NCI-H2227 (cell line): Measurements from ENCODE around the gene UBR3.
"Not testable (repeated sequence)": the region's sequence is repeated elsewhere in the genome, so short reads cannot be mapped to it uniquely, and the experiment has no call there.

ENCODE experiments used
- DNase-seq: peaks from one replicate; lab custom pipeline; 2025; ENCODE audit not compliant: unreplicated experiment; lab: John Stamatoyannopoulos, UW

UBR3 gene, protein sequence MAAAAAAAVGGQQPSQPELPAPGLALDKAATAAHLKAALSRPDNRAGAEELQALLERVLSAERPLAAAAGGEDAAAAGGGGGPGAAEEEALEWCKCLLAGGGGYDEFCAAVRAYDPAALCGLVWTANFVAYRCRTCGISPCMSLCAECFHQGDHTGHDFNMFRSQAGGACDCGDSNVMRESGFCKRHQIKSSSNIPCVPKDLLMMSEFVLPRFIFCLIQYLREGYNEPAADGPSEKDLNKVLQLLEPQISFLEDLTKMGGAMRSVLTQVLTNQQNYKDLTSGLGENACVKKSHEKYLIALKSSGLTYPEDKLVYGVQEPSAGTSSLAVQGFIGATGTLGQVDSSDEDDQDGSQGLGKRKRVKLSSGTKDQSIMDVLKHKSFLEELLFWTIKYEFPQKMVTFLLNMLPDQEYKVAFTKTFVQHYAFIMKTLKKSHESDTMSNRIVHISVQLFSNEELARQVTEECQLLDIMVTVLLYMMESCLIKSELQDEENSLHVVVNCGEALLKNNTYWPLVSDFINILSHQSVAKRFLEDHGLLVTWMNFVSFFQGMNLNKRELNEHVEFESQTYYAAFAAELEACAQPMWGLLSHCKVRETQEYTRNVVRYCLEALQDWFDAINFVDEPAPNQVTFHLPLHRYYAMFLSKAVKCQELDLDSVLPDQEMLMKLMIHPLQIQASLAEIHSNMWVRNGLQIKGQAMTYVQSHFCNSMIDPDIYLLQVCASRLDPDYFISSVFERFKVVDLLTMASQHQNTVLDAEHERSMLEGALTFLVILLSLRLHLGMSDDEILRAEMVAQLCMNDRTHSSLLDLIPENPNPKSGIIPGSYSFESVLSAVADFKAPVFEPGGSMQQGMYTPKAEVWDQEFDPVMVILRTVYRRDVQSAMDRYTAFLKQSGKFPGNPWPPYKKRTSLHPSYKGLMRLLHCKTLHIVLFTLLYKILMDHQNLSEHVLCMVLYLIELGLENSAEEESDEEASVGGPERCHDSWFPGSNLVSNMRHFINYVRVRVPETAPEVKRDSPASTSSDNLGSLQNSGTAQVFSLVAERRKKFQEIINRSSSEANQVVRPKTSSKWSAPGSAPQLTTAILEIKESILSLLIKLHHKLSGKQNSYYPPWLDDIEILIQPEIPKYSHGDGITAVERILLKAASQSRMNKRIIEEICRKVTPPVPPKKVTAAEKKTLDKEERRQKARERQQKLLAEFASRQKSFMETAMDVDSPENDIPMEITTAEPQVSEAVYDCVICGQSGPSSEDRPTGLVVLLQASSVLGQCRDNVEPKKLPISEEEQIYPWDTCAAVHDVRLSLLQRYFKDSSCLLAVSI (N-terminal part only)

GRCh38 chr2:169827272-169828140, at the start of gene UBR3:
TSS of gene UBR3 (plus strand) at chr2:169827454. CDS start at chr2:169827508, 54 bp downstream.
- DNase-seq: peak; percentile 96

- no peak for DNase-seq
Measured at GRCh38 chr2:169778446-169778845, 48.8 kb upstream of the UBR3 start.

GRCh38 chr2:169781249-169782013, 45.8 kb upstream of the UBR3 start:
- DNase-seq: no peak

GRCh38 chr2:169782513-169782912, 44.7 kb upstream of the UBR3 start:
- no peak for DNase-seq

DNA sequence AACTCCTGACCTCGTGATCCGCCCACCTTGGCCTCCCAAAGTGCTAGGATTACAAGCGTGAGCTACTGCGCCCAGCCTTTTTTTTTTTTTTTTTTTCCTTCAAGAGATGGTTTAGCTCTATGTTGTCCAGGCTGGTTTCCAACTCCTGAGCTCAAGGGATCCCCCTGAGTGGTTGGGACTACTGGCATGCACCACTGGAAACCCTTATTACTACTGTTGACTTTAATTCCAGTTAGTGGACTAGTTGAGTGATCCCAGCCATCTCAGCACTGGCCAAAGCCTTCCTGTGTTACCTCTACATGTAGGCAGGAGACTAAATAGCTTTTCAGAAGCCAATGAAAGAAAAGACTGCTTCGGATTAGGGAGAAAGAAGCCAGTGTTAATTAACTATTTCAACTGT, 36.7 kb upstream of the UBR3 start:
- DNase-seq: no peak

- DNase-seq: no peak
Measured at GRCh38 chr2:169795181-169795580, 32.1 kb upstream of the UBR3 start.

- no peak for DNase-seq
Measured at GRCh38 chr2:169796441-169796840, 30.8 kb upstream of the UBR3 start.

DNA sequence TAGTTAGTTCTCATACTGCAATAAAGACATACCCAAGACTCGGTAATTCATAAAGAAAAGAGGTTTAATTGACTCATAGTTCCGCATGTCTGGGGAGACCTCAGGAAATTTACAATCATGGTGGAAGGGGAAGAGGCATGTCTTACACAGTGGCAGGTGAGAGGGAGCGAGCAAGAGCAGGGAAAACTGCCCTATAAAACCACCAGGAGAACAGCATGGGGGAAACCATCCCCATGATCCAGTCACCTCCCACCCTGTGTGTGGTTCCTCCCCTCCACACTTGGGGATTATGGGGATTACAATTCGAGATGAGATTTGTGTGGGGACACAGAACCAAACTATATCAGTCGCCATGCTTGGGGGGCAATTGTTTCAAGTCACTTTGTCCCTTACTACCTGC, 29.7 kb upstream of the UBR3 start:
- DNase-seq: no peak

DNA sequence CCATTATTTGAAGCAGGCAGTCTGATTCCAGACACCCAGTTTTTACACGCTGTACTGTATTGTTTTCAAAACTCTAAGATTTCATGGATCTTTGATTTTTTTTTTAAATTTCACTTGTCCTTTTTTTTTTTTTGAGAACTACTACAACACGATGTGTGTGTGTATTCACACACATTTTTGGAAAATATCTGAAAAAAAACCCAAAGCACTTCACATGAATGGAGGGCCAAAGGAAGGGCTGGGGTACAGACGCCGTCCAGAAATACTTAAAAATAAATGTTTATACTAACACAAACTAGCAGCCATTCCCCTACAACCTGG, 28.9 kb upstream of the UBR3 start:
- no peak for DNase-seq

DNA sequence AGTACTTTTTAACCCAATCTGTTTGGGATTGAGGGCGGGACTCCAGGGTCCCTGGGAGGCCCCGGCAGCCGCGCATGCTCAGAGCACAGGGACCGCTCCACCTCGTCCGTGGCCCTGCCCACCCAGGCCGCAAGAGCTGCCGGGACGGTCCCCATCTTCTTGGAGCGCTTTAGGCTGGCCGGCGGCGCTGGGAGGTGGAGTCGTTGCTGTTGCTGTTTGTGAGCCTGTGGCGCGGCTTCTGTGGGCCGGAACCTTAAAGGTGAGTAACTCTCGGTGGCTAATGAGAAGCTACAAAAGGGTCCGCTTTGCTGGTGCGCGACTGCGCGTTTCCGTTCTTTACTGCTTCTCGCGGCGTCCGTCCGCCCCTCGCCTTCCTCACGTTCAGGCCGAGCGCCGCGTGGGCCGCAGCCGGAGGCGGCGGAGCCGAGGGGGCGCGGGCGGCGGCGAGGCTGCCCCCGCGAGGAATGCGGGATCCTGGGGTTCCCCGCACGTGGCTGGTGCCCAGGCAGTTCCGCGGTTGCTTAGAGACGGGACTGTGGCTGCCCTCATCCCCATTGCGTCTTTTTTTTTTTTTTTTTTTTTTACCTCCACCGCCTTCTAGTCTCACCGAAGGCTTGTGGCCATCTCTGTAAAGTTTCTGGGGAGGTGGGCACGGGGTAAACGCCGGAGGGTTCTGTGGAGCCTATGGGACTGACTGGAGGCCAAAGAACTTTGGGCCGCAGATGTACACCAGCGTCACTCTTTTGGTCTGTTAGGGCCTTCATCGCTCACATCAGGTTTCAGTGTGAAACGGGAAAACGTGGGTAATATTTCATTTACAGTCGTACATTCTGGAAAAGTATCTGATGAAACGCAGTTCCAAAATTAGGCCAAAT, 28.3 kb upstream of the UBR3 start, which contains the start of gene SSB:
Gene SSB, plus strand, starts transcription at position 154 of the 875 bp plus-strand sequence. CDS start 2,090 bp downstream, outside the sequence.
- peak; percentile 98 for DNase-seq

DNA sequence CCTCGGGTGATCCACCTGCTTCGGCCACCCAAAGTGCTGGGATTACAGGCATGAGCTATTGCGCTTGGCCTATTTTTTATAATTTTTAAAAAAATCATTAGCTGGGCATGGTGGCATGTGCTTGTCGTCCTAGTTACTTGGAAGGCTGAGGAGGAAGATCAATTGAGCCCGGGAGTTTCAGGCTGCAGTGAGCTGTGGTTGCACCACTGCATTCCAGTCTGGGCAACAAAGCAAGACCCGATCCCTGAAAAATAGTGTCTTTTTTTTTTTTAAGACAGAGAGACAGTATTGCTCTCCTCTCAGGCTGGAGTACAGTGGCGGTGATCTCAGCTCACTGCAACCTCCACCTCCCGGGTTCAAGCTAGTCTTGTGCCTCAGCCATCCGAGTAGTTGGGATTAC, 23.8 kb upstream of the UBR3 start:
- no peak for DNase-seq

DNA sequence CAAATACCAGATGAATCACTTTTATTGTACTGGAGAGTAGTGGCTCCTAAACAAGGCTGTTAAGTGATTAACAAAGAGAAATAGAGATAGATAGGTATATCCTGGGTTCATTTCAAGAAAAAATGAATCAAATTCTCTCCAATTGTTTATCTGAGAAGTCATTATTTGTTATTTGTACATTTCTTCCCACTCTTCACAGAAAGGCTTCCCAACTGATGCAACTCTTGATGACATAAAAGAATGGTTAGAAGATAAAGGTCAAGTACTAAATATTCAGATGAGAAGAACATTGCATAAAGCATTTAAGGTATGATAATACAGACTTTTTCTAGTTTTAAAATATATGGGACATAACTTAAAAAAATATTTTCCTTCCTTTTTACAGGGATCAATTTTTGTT, 20.7 kb upstream of the UBR3 start:
- DNase-seq: no peak

DNA sequence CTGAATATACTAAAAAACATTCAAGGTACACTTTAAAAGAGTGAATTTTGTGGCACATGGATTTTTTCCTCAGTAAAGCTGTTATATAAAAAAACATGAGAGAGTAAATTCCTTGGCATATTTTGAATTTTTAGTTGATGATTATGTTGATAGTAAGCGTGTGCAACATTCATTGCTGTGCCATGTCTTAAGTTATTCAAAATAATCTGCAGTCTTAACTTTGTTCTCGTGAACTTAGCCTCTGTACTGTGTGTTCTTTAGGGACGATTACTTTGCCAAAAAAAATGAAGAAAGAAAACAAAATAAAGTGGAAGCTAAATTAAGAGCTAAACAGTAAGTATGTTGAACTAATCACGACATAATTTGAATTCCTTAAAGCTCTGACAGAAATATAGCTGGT, 19.0 kb upstream of the UBR3 start:
- DNase-seq: no peak

- DNase-seq: no peak
Measured at GRCh38 chr2:169815849-169816248, 11.4 kb upstream of the UBR3 start.

DNA sequence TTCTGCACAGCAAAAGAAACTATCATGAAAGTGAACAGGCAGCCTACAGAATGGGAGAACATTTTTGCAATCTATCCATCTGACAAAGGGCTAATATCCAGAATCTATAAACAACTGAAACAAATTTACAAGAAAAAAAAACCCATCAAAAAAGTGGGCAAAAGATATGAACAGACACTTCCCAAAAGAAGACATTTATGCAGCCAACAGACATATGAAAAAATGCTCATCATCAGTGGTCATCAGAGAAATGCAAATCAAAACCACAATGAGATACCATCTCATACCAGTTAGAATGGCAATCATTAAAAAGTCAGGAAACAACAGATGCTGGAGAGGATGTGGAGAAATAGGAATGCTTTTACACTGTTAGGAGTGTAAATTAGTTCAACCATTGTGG, 10.3 kb upstream of the UBR3 start:
- not testable (repeated sequence) for DNase-seq

DNA sequence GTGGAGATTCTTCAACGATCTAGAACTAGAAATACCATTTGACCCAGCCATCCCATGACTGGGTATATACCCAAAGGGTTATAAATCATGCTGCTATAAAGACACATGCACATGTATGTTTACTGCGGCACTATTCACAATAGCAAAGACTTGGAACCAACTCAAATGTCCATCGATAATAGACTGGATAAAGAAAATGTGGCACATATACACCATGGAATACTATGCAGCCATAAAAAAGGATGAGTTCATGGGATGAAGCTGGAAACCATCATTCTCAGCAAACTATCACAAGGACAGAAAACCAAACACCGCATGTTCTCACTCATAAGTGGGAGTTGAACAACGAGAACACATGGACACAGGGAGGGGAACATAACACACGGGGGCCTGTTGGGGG, 9.9 kb upstream of the UBR3 start:
- DNase-seq: not testable (repeated sequence)

DNA sequence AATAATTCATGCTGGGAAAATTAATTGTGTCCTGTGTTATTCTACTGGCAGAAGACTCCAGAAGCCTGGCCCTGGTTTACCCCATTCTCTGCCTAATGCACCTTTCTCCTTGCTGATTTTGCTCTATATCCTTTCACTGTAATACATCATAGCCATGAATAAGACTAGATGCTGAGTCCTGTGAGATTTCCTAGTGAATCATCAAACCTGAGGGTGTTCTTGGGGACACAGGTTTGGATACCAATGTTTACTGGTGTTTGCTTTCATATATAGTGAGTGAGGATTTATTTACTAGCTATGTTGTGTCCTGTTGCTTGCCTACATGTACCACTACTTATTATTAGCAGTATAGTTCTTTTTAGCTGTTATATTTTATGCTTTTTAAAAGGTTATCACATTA, 9.0 kb upstream of the UBR3 start:
- no peak for DNase-seq

DNA sequence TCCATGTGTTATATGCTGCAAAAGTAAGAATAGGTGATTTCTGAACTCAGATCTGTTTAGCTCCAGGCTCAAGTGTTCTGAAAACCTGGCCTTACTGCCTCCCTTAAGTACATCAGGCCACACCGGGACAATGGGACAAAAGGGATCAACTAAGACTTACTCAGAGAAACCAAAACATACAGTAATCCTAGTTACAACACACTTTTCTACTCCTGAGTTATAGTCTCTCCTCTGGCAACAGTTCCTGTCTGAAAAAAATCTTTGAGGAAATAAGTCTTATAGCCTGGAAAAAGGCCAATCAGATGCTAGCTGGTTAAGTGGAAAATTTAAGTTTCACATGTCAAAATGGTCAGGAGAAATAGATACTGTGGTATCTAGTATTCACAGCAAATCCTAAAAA, 8.1 kb upstream of the UBR3 start:
- DNase-seq: no peak

DNA sequence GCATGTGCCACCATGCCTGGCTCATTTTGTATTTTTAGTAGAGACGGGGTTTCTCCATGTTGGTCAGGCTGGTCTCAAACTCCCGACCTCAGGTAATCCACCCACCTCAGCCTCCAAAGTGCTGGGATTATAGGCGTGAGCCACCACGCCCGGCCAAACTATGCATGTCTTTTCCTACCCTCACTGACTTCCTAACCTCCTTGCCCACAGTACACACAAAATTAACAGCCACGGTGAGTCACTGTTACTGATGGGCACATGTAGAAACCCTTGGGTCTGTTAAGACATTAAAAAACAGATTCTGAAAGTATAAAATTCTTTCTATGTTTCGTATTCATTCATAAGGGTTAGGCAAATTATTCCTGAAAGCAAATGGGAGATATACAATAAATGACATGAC, 7.2 kb upstream of the UBR3 start:
- not testable (repeated sequence) for DNase-seq
